Activated CD4-positive, CD25-positive, alpha-beta regulatory T cell (primary cell): ENCODE data around the gene MYBBP1A.

Experiments
- DNase-seq, 4 experiments: peaks; one replicate each; lab custom pipeline; 2025; lab: John Stamatoyannopoulos, UW

The MYBBP1A gene

DNA sequence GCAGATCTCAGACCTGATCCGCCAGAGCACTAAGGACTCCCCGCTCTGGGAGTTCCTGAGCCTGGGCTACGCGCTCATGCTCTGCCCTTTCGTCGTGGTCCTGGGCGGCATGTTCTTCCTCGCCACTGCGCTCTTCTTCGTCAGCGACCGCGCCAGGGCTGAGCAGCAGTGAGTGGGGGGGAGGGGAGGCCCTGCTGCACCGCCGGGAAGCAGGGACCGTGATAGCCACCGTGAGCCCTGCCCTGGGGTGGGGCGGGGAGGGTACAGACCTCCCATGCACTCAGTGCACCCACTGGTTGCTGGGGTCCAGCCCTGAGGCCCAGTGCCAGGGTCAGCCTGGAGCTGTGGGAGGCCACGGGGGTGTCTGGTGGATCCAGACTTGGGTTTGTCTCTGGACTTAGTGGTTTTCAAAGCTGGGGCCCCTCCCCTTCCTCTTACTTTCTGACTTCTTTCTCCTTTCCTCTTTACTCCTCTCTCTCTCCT is 18.9 kb downstream of the MYBBP1A start:
- no peak for DNase-seq

DNA sequence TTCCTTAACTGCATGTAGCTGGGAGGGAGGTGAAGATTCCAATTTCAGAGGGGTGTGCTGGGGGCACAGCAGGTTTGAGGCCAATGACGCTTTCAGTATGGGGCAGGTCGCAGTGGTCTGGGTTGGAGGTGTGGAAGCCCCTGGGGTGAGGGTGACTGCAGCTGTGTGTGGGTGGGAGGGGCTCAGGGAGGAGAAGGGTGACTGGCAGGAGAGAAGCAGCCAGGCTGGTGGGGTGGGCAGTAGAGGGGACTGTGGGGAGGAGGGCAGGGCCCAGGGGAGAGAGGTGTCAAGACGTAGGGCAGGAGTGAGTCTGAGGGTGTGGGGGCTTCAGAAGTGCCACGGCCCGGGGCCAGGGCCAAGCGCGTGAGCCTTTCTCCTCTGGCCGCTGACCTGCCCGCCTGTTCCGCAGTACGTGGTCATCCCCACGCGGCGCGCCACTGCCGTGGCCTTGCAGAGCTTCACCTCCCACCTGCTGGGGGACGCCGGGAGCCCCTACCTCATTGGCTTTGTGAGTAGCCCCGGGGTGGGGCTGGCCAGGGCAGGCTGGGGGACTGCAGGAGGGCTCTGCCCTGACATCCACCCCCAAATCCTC is 19.4 kb downstream of the MYBBP1A start:
- no peak for DNase-seq

DNA sequence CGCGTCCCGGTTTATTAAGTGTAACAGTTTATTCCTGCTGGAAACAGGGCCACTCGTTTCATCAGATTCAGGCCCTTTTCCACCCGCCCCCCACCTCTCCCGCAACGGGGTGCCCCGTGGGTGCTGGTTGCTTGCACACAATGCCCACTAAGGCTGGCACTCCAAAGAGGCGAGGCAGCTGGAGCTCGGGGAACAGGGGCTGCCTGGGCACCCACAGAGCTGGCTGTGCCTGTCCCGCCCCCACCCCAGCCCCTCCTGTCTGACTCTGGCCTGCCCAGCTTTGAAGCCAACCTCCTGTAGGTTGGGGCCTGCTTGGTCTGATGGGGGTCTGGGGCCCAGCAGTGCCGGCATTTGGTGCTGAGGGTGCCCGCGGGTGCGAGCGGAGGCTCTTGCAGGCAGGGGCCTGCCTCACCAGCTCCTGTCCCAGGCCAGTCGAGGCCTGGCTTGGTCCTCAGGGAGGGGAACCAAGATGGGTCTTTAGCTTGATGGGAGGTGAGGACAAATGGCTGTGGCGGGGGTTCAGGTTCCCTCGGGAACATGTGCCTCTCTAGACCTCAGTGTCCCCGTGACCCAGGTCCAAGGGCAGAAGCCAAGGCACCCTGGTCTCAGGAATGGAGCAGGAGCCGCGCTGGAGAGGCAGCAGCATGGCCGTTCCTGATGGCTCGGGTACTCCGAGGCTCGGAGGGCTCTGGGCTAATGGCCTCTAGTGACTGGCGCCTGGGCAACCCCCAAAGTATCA is 20.1 kb downstream of the MYBBP1A start:
- no peak for DNase-seq

DNA sequence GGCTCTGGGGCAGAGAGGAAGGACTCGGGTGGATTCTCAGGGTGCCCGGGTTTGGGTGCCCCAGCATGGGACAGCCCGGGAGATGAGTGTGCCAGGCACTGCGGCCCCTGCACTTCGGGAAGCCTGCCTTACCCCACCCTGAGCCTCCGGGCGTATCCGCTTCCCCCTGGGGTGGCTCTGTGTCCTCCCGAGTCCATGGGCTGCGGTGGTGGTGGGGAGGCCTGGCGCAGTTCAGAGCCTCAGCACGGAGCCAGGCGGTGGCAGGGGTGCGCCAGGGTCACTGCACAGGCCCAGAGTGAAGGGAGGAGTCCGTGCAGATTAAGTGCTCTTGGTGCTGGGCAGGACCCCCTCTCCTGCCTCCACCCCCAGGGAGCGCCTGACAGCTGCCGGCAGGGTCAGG is 20.7 kb downstream of the MYBBP1A start:
- no peak for DNase-seq

DNA sequence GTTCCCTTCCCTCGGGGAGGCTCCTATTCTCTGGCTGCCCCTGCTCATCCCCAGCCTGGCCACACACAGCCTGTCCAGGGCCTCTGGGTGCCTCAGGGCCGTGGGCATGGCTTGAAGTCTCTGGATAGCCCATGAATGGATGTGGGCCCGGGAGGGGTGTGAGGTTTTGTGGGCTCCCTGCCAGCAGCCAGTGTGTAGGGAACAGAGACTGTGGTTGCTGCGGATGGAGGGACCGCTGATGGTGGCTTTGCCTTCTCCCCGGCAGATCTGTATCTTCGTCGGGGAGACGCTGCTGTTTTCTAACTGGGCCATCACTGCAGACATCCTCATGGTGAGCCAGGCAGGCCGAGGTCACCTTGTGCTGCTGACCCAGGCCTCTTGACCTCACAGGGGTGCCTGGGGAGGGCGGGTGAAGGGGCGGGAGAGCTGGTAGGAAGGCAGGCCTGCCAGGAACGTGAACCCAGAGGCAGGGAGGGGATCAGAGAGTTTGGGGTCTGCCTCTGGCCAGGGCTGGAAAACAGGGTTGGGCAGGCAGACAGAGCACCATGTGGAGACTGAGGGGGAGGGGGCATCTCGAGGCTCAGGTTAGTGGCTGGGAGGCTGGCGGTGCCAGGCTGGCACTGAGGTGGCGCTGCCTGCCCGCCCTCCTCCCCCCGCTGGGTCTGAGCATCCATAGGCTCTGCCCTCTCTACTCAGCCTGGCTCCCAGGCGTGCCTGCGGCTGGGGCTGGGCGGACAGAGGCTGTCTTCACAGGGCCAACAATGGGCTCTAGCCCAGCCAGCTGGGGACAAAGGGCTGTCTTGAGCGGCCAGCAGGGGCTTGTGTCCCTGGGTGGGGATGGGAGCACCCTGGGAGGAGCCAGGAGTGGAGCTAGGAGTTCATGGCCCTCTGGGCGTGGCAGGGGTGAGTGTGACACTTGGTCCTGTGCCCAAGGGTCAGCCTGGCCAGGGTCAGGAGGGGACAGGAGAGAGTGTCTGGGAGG is 21.4 kb downstream of the MYBBP1A start:
- no peak for DNase-seq

DNA sequence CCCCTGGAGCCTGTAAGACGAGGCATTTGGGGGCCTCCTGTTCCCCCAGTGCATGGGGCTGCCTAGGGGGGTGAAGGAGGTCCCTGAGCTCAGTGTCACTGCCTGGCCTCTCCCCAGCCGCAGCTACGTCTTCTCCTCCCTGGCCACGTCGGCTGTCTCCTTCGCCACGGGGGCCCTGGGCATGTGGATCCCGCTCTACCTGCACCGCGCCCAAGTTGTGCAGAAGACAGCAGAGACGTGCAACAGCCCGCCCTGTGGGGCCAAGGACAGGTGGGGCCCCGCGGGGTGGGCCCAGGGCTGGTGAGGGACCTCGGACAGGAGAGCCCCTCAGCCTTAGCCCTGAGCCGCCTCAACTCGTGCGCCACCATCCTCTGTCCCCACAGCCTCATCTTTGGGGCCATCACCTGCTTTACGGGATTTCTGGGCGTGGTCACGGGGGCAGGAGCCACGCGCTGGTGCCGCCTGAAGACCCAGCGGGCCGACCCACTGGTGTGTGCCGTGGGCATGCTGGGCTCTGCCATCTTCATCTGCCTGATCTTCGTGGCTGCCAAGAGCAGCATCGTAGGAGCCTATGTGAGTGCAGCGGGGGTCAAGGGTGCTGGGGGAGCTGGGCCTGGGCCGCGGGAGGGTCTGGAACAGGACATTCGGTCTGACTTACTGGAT is 22.2 kb downstream of the MYBBP1A start:
- no peak for DNase-seq

DNA sequence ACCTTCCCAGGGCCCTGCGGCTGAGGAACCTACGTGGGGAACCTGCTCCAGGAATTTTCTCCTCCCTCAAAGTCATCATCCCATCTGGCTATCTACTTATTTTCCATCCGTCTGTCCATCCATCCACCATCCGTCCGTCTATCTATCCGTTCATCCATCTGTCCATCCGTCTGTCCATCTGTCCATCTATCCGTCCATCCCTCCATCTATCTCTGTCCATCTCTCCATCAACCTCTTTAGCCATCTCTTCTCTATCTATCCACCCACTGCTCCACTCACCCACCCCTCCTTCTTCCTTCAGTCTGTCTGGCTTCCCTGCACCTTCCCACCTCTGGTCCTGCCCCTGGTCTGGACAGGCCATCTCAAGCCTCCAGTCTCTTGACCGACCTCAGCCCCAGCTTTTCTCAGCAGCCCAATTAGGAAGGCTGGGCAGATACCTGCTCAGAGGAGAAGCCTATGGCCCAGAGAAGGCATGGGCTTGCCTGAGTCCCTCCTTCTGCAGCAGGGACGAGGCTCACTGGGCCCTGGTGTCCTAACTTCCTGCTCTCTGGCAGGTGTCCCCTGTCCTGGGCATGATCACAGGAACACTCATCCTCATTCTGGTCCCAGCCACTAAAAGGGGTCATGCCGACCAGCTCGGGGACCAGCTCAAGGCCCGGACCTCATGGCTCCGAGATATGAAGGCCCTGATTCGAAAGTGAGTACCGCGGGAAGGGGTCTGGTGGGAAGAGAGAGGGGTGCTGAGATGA is 23.0 kb downstream of the MYBBP1A start:
- DNase-seq = no peak

DNA sequence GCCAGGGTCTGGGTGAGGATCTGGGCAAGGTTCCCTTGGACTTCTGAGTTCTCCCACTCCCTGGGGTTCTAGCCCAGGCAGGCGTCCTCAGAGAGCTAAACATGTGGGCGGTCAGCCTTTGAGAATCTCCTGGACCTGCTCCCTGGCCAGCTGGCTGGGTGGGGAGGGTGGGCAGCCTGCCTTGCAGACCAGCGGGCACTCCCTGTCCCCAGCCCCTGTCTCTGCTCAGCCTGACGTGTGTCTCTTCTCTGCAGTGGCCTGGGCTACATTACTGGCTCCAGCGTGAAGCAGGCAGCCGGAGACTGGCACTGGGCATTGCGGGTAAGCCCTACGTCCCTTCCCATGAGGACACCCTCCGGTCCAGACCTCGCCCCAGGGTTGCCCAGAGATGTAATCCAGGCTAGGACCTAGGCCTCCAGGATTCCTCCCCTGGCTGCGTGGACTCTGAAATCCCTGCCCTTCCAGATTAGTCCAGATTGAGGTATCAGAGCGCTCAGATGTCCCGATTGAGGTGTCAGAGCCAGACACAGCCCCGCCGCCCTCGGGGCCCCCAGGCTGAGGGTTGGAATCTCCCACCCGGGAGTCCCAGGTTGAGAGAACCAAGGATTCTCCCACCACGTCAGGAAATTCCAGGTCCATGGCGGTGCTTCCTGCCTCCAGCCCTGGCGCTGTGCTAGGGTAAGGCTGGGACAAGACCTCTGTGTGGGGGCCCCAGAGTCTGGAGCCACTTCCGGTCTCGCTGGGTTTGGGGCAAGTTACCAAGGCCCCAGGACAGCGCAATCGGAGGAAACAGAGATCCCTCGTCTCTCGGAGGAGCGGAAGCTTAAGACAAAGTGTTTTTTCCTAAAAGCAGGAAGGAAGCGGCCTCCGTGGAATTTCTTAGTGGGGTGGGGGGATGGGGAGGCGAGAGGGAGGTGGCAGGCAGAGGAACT is 24.1 kb downstream of the MYBBP1A start:
- no peak for DNase-seq

DNA sequence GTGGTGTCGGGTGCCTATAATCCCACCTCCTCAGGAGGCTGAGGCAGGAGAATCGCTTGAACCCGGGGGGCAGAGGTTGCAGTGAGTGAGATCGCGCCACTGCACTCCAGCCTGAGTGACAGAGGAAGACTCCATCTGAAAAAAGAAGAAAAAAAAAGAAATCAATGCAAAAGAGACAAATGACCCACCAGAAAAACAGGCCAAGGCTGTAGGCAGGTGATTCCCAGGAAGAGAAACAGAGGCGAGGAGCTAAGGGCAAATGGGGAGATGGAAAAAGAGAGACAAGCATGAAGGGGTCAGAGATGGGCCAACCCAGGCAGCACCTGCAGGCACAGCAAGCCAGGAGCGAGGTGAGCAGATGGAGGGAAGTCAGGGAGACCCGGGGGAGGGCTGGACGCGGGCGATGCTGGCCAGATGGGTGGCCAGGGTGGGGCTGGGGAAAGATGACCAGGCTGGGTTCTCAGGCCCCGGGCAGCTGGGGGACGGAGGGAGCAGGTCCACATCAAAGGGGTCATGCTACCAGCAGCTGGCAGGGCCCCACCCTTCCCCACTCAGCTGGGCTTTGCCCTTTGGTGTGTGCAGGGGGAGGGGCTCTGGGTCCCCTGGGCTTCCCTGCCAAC is 25.5 kb downstream of the MYBBP1A start:
- no peak for DNase-seq

DNA sequence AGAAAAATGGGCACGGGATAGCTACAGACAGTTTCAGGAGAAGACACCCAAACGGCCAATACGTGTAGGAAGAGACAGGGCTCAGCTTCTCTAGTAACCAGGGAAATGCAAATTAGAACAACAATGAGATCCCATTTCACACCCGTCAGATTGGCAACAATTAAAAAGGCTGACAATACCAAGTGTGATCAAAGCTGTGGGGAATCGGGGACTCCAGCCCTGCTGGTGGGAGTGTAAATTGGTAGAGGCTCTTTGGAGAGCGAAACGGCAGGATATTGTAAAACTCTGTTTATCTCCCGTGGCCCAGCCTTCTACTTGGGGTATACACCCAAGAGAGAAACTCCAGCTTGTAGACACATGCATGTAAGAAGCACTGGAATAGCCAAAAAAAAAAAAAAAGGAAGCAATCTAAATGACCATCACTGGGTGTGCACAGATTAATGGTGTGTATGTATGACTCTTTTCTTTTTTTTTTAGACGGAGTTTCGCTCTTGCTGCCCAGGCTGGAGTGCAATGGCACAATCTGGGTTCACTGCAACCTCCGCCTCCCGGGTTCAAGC is 27.5 kb downstream of the MYBBP1A start:
- no peak for DNase-seq

DNA sequence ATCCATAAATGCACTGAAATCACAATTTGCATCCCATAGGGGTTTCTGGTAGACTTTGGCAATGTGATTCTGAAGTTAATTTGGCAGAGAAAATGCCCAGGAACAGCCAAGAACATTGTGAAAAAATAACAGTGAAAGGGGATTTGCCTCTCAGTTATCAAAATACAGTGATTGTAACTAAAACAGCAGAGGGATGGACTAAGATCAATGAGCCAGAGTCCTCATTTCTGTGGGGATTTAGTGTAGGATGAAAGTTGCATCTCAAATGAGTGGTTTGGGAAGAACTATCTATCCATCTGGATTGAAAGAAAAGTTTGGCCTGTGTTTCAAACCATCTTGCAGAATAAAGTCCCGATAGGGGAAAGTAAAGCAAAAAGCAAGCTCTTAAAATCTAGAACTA is 28.1 kb downstream of the MYBBP1A start:
- DNase-seq = no peak

DNA sequence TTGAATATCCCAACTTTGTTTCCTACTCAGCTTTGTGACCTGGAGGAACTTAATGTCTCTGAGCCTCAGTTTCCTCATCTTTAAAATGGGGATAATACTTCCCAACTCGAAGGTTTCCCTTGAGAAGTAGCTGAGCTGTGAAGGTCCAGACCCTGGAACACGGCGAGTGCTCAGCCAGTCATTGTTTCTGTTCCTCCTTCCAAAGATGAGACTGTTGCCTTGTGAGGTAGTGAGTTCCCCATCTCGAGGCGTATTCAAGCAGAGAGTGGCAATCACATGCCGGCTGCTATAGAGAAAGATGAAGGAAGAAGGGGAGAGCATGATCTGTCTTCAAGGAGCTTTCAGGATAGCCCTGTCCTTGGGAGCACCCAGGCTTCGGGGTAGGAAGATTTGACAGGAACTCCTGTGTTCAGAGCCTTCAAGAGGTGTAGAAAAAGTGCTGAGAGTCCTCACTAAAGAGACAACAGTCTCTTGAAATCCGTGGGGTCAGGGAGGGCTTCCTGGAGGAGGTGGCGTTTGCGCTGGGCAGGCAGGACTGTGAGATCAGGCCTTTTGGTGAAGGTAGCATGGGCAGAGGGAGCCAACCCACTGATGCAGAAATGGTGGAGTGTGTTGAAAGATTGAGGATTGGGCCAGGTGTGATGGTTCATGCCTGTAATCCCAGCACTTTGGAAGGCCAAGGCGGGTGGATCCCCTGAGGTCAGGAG is 29.3 kb downstream of the MYBBP1A start:
- no peak for DNase-seq

DNA sequence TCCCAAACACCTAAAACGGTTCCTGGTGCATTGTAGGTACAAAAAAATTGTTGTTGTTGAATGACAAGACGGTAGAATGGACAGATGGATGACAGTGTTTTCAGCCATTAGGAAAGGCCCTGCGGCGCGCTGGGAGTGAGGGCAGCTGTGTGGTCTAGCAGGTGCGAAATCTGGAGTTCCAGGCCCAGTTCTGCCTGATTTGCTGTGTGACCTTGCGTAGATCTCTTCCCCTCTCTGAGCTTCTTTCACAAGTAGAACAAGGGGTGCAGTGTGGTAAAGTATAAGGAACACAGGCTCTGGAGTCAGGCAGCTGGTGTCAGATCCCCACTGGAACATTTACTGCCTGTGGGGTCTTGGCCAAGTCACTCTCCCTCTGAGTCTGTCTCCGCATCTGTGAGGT is 31.2 kb downstream of the MYBBP1A start:
- no peak for DNase-seq

DNA sequence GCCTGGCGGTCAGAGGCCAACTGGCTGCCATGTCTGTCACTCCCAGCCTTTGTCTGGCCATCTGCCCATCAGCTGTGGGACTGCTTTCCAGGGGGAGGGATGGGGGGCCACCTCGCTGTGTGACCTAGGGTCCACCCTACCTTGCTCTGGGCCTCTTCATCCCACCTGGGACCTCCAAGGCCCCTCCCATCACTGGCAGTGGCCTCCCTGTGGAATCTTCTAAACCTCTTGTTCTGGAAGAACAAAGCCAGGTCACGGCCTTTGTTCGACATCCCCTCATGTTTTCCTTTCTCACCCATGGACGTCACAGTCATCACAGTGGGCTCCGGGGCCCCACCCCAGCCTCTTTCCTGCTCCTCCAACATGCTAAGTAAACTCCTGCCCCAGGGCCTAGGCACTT is 32.5 kb downstream of the MYBBP1A start:
- no peak for DNase-seq

DNA sequence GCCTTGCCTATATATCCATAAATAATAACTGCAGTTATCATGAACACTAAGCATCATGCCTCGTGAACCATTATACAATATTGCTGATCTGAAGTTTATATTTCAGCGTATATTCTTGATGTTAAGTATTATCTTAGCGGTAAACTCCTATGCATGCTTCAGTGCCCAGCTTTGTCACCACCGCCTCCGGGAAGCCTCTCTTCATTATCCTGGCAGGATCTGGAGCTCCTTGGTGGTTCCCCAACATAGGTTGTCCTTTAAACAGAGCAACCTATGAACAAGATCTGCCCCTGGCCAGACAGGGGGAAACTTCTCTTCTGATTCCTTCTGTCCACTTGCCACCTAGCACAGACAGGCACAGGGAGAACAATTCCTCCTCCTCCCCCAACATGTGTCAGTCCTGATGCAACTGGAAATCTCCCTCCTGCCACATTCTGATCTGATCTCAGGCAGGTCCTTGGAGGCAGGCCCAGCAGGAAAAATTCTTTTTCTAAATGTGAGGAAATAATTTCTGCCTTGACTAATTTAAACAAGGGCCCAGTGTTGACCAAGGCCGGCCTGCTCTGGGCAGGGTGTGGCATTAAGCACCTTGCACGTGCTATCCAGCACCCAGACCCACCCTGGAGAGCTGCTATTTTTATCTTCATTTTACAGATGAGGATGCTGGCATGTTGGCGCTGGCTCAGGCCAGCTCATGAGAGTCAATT is 34.1 kb downstream of the MYBBP1A start:
- no peak for DNase-seq

DNA sequence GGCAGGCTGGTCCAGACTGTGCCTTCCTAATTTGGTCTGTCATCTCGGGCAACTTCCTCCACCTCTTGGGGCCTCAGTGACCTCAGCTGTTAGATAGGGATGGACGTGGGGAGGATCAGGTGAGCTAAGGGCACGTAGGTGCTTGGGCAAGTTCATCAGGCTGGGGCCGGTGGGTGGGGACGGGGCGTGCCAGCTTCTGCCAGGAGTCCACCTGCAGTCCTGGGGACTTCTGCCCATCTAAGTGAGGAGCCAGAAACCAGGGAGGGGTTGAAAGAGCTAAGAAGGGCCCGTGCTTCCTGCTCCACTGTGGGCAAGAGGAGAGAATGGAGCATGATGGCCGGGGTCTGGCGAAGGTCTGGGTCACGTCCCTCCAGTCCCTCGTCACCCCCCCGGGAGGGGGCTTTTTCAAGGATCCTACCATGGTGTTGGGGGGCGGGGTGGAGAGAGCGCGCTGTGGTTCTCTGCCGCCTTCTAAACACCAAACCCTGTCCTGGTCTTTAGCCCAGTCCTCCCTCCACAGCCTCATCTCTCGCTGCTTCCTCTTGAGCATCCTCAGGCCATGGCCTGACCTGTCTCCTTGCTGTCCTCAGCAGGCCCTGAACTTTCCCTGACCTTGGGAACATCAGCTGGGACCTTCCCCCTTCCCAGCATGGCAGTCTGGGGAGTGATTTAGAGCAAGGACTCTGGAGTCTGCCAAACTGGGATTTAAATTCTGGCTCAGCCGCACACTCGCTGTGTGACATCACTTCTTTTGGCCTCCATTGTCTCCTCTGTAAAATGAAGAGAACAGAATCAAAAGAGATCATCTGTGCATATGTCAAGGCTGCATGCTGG is 34.9 kb downstream of the MYBBP1A start:
- DNase-seq = no peak

DNA sequence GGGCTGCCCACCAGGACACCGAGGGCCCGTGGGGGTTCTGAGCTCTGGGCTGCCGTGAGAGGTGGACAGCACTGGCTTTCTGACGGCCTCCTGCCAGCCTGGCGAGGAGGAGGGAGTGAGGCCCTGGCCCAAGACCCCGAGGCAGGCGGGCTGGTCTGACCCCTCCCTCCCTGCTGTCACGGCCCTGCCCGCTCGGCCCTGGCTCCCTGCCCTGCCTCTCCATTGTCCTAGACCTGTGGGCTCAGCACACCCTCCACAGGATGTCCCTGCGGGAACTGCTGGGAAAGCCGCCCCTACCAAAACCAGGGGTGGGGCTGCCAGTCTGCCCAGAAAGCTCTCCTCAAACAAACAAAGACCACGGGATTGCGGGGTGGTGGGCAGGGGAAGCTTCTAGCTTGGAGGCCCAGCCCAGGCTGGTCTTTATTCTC is 35.8 kb downstream of the MYBBP1A start:
- DNase-seq = no peak
